HG03066 (cell line): ENCODE results near the gene PPP1R11.

ENCODE experiments used
- ATAC-seq: cut with Tn5 transposase; IDR thresholded peaks from one replicate; pipeline ENCODE4 v1.9.1; 2021; ENCODE audit warnings: low read depth; ENCODE audit not compliant: unreplicated experiment

The PPP1R11 gene

GRCh38 chr6:30061092-30061857 is 5.7 kb upstream of the PPP1R11 start, which contains the start of gene POLR1H:
POLR1H (plus strand) TSS chr6:30061265; CDS start chr6:30061525, 260 bp downstream.
- peak; percentile 88 for ATAC-seq

- no peak for ATAC-seq
Measured at GRCh38 chr6:30061858-30062458, 5.0 kb upstream of the PPP1R11 start.

GRCh38 chr6:30062471-30063178 is 4.4 kb upstream of the PPP1R11 start:
- no peak for ATAC-seq

GRCh38 chr6:30063315-30063714 is 3.7 kb upstream of the PPP1R11 start:
- ATAC-seq = no peak

- ATAC-seq = no peak
Measured at GRCh38 chr6:30066082-30066481, 916 bp upstream of the PPP1R11 start.

- no peak for ATAC-seq
Measured at GRCh38 chr6:30067460-30068139, 602 bp downstream of the PPP1R11 start.

- no peak for ATAC-seq
Measured at GRCh38 chr6:30071081-30071818, 4.3 kb downstream of the PPP1R11 start.

- no peak for ATAC-seq
Measured at GRCh38 chr6:30071858-30072257, 4.9 kb downstream of the PPP1R11 start.

GRCh38 chr6:30073489-30074235 is 6.7 kb downstream of the PPP1R11 start:
- no peak for ATAC-seq

GRCh38 chr6:30074331-30075093 is 7.5 kb downstream of the PPP1R11 start:
- ATAC-seq = no peak

- no peak for ATAC-seq
Measured at GRCh38 chr6:30075094-30075789, 8.2 kb downstream of the PPP1R11 start, which contains the start of gene RNF39. RNF39 (minus strand) TSS chr6:30075769; CDS start chr6:30075585, 184 bp downstream.

- no peak for ATAC-seq
Measured at GRCh38 chr6:30075790-30076732, 9.1 kb downstream of the PPP1R11 start.

- no peak for ATAC-seq
Measured at GRCh38 chr6:30077218-30077617, 10.2 kb downstream of the PPP1R11 start.

- no peak for ATAC-seq
Measured at GRCh38 chr6:30087876-30088275, 20.9 kb downstream of the PPP1R11 start.

GRCh38 chr6:30091577-30092381 is 24.8 kb downstream of the PPP1R11 start:
- ATAC-seq = no peak

GRCh38 chr6:30092852-30093543 is 26.0 kb downstream of the PPP1R11 start:
- ATAC-seq = no peak
